HepG2 (cell line): ENCODE measurements around the gene DYSF. TPM values are rescaled to one million over a fixed set of nuclear protein-coding genes. Genes with fewer than 3 reads are reported as not detected.
A peak's percentile ranks its signal among the peaks of the same experiment; 100 is the strongest.

ENCODE experiments used
- ATAC-seq: fragments of 200-7000 bp; cut with Tn5 transposase; 3 replicates; pipeline ENCODE4 v1.9.1; 2020; ENCODE audit warnings: mild to moderate bottlenecking, moderate library complexity
- BruUV-seq: library from RNA; stranded (reverse); fragments of 400-500 nt; replicated peaks from 2 replicates; lab custom pipeline; 2021; lab: Mats Ljungman, UMichigan
- CTCF ChIA-PET: fragments of 300-600 bp; formaldehyde crosslinking; extraction: SDS; loops from one replicate; lab custom pipeline; 2021; ENCODE audit warnings: low total read pairs, inconsistent platforms, low intra/inter-chr PET ratio; lab: Yijun Ruan, JAX
- POLR2A ChIA-PET: fragments of 350-600 bp; sonication (Branson Sonifier 250); formaldehyde crosslinking; loops from one replicate; lab custom pipeline; 2020; ENCODE audit warnings: antibody characterized with exemption, inconsistent platforms; lab: Yijun Ruan, JAX
- DNase-seq: peaks from one replicate; pipeline ENCODE4 v3.0.0-alpha.2; 2015; ENCODE audit warnings: low spot score
- FAIRE-seq: peaks from 3 replicates; lab custom pipeline; 2011; peaks lifted over from hg19 to GRCh38; lab: Jason Lieb, UNC
- H2AFZ ChIP-seq: one replicate; pipeline ENCODE4 v1.6.1; 2011; ENCODE audit warnings: low read length, inconsistent platforms
- H3K27ac ChIP-seq: fragments of 300-600 bp; 3 replicates; pipeline ENCODE4 v1.8.0; 2011; ENCODE audit warnings: mixed run types, mild to moderate bottlenecking, mixed read lengths, low read length, inconsistent platforms; ENCODE audit not compliant: insufficient read depth; ENCODE audit errors: extremely low read length
- H3K27me3 ChIP-seq, 2 experiments: fragments of 200-600 bp in 1 of 2; 2 replicates in 1 of 2; 3 replicates in 1 of 2; pipeline versions ENCODE4 v1.6.0 to v1.8.0; 2011; ENCODE audit warnings: low read length in 2 of 2, mild to moderate bottlenecking in 2 of 2, moderate library complexity in 2 of 2, inconsistent platforms in 1 of 2; ENCODE audit not compliant: insufficient read depth in 2 of 2, control insufficient read depth in 1 of 2
- H3K36me3 ChIP-seq, 2 experiments: fragments of 200-600 bp in 1 of 2; replicated peaks in 1 of 2; 2 replicates in 1 of 2; 3 replicates in 1 of 2; pipeline versions ENCODE4 v1.5.1 to v1.8.0; 2011; ENCODE audit warnings: low read length in 2 of 2, inconsistent platforms in 1 of 2; ENCODE audit not compliant: insufficient read depth in 2 of 2, control insufficient read depth in 1 of 2
- H3K4me1 ChIP-seq: 2 replicates; pipeline ENCODE4 v1.5.1; 2012; ENCODE audit warnings: low read length, inconsistent platforms; ENCODE audit not compliant: insufficient read depth
- H3K4me2 ChIP-seq: 2 replicates; pipeline ENCODE4 v1.6.0; 2011; ENCODE audit warnings: low read depth, low read length, inconsistent platforms
- H3K4me3 ChIP-seq, 3 experiments: fragments of 200-600 bp in 1 of 3; sonication (generic), shearing (Covaris generic) in 1 of 3; replicated peaks in 1 of 3; 2 replicates each; pipeline ENCODE4 v1.5.1; 2011 to 2016; ENCODE audit warnings: low read length in 3 of 3, inconsistent platforms in 2 of 3, low read depth in 2 of 3, mild to moderate bottlenecking in 2 of 3, control low read depth in 1 of 3, mixed read lengths in 1 of 3; ENCODE audit not compliant: insufficient read depth in 1 of 3
- H3K79me2 ChIP-seq: one replicate; pipeline ENCODE4 v1.6.1; 2011; ENCODE audit warnings: low read length, inconsistent platforms; ENCODE audit not compliant: insufficient read depth
- H3K9ac ChIP-seq: 2 replicates; pipeline ENCODE4 v1.6.0; 2011; ENCODE audit warnings: mild to moderate bottlenecking, low read depth, low read length, inconsistent platforms; ENCODE audit not compliant: insufficient read depth
- H3K9me3 ChIP-seq: 2 replicates; pipeline ENCODE4 v1.5.1; 2012; ENCODE audit warnings: mild to moderate bottlenecking, low read length
- H4K20me1 ChIP-seq: 2 replicates; pipeline ENCODE4 v1.6.0; 2011; ENCODE audit warnings: inconsistent platforms, mild to moderate bottlenecking, low read length, moderate library complexity; ENCODE audit not compliant: insufficient read depth
- CTCF ChIP-seq: sonication (generic); formaldehyde crosslinking; IDR thresholded peaks from 2 replicates; pipeline ENCODE4 v1.5.0; 2020; ENCODE audit warnings: mild to moderate bottlenecking, missing genetic modification reagents, moderate library complexity
- HNRNPL ChIP-seq: fragments of 200-400 bp; formaldehyde crosslinking; IDR thresholded peaks from 2 replicates; pipeline ENCODE4 v1.6.1; 2017; ENCODE audit warnings: mild to moderate bottlenecking, low read depth, low read length
- MBNL3 ChIP-seq: fragments of 250-450 bp; sonication (Bioruptor Pico); conservative IDR thresholded peaks from 2 replicates; pipeline ENCODE4 v1.8.0; 2022; ENCODE audit warnings: mild to moderate bottlenecking, inconsistent platforms
- XRCC5 ChIP-seq: fragments of 200-400 bp; formaldehyde crosslinking; optimal IDR thresholded peaks from 2 replicates; pipeline ENCODE3; 2017; ENCODE audit warnings: mild to moderate bottlenecking, low read length
- ZEB1 ChIP-seq: IDR thresholded peaks from 2 replicates; pipeline ENCODE4 v1.6.1; 2012; ENCODE audit warnings: mild to moderate bottlenecking, low read depth, inconsistent platforms; ENCODE audit not compliant: insufficient replicate concordance
- ZNF263 ChIP-seq: sonication (generic); formaldehyde crosslinking; IDR thresholded peaks from 2 replicates; pipeline ENCODE4 v1.4.0; 2020; ENCODE audit warnings: missing genetic modification reagents
- ZNF644 ChIP-seq: IDR thresholded peaks from 2 replicates; pipeline ENCODE4 v1.6.1; 2016; ENCODE audit warnings: low read depth
- ZNF780A ChIP-seq: sonication (generic); formaldehyde crosslinking; IDR thresholded peaks from 2 replicates; pipeline ENCODE4 v1.8.0; 2022; ENCODE audit warnings: mild to moderate bottlenecking, missing genetic modification reagents, moderate library complexity
- WGBS: methylation state at CpG from one replicate; pipeline ENCODE4 v1.1.6; 2017; ENCODE audit warnings: low lambda C conversion rate; 5-methylcytosine and 5-hydroxymethylcytosine counted together
- in situ Hi-C: cut with HindIII; loops from 2 replicates; pipeline ENCODE4 v1.10.0; 2017; ENCODE audit warnings: low pct_unique_long_range_greater_than_20kb; ENCODE audit not compliant: extremely low pct_ligation_motif_present
- intact Hi-C: fragments of 100-400 bp; cut with micrococcal nuclease; formaldehyde crosslinking; loops from one replicate; pipeline ENCODE4 v1.10.0; 2022; ENCODE audit not compliant: unreplicated experiment
- polyA plus RNA-seq, 8 experiments: library from polyadenylated mRNA; depleted of rRNA in 3 of 8; stranded (reverse) in 7 of 8; unstranded in 1 of 8; fragments of >200 nt; fragmentation: Illumina TruSeq in 4 of 8; extraction: Trizol in 4 of 8; gene quantifications; 2 replicates each; pipeline versions ENCODE4 v1.2.1 to v1.2.3, GENCODE V29; 2011 to 2016; ENCODE audit warnings: low read depth in 4 of 8, missing spikeins in 1 of 8, mixed read lengths in 1 of 8; ENCODE audit not compliant: insufficient read depth in 1 of 8
- total RNA-seq, 5 experiments: library from RNA; depleted of rRNA; stranded (reverse); fragments of >200 nt; fragmentation: Illumina TruSeq; extraction: Trizol; gene quantifications; 2 replicates each; pipeline ENCODE4 v1.2.3, GENCODE V29; 2016; ENCODE audit warnings: low read depth in 1 of 5

Gene DYSF
- total and polyA plus RNA-seq, 2 of the 13 experiments (the other 11 are each of a cell fraction or from before 2014, with no cell fraction given) = 0.15 to 2.4 TPM

- DNase-seq (no peak), FAIRE-seq (no peak), ATAC-seq (peak; percentile 20)
- 20% methylated on average over 6 of the region's 6 CpGs for WGBS
- TF ChIP-seq HNRNPL (0 out of 2 replicates have a peak, but pooled peaks have one; percentile 37), ZNF780A (CRISPR knock-in tag) (no peak), MBNL3 (no peak), XRCC5 (peak; percentile 20), ZNF263 (CRISPR knock-in tag) (0 out of 2 replicates have a peak, but pooled peaks have one; percentile 44), ZEB1 (peak; percentile 1), CTCF (CRISPR knock-in tag) (peak; percentile 56), ZNF644 (CRISPR knock-in tag) (no peak)
- Histone ChIP-seq H3K4me2 (peak overlapping the region; percentile 74), H3K9me3 (no peaks in the 10 kb centered on the region), H3K27me3 (peaks cover 0 to 3% of the 10 kb centered on the region in 2 experiments; a peak in 4 of 5 replicates), H2AFZ (no peak overlapping the region), H3K4me3 (peak overlapping the region in 1 of 3 experiments; percentile 21; a peak in 1 of 6 replicates), H3K79me2 (no peaks in the 10 kb centered on the region), H4K20me1 (no peaks in the 10 kb centered on the region), H3K4me1 (peaks cover 72% of the 10 kb centered on the region), H3K36me3 (no peaks in the 10 kb centered on the region), H3K9ac (no peak overlapping the region; the same call in 1 of the 2 replicates), H3K27ac (no peak overlapping the region)
- CTCF ChIA-PET = no interaction called here
- intact Hi-C loops (no loop called here), in situ Hi-C loops (no loop called here)
- BruUV-seq = no TSS peak
- POLR2A ChIA-PET = no interaction called here
Observed at GRCh38 chr2:71557321-71557720, 104.0 kb downstream of the DYSF start.
